GM12865 (cell line): Measurements from ENCODE around the gene RGP1.

Experiments
- DNase-seq: peaks from one replicate; pipeline ENCODE4 v3.0.0; 2010; ENCODE audit warnings: low read depth
- H3K4me3 ChIP-seq: 2 replicates; pipeline ENCODE4 v1.5.1; 2011; ENCODE audit warnings: mild to moderate bottlenecking, low read depth, low read length, control low read depth
- TF ChIP-seq, protein P1 (sequence below): IDR thresholded peaks from 2 replicates; pipeline ENCODE4 v1.5.1; 2011; ENCODE audit warnings: low read length, control low read depth, low read depth, inconsistent platforms; ENCODE audit not compliant: insufficient read depth; ENCODE audit errors: missing control alignments

RGP1 gene

DNA sequence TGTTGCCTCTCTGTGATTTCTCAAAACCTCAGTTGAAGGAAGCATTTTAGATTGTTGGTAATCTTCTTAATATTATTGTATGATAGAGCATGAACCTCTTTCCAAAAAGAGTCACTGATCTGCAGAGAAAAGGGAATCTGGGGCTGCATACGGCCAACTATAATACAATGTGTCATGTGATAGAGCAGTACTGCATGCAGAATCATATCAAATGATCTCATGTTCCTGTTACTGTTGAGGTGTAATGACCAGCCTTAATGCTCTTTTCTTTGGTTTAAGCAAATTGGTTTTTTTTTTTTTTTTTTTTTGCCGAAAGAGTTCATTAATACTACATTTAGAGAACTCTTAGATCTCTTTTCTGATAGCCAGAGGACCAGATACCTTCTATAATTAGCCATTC, 17.9 kb downstream of the RGP1 start:
- TF ChIP-seq, protein P1, sequence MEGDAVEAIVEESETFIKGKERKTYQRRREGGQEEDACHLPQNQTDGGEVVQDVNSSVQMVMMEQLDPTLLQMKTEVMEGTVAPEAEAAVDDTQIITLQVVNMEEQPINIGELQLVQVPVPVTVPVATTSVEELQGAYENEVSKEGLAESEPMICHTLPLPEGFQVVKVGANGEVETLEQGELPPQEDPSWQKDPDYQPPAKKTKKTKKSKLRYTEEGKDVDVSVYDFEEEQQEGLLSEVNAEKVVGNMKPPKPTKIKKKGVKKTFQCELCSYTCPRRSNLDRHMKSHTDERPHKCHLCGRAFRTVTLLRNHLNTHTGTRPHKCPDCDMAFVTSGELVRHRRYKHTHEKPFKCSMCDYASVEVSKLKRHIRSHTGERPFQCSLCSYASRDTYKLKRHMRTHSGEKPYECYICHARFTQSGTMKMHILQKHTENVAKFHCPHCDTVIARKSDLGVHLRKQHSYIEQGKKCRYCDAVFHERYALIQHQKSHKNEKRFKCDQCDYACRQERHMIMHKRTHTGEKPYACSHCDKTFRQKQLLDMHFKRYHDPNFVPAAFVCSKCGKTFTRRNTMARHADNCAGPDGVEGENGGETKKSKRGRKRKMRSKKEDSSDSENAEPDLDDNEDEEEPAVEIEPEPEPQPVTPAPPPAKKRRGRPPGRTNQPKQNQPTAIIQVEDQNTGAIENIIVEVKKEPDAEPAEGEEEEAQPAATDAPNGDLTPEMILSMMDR: no peak
- no peak for DNase-seq
- no peak overlapping the region for H3K4me3 ChIP-seq

DNA sequence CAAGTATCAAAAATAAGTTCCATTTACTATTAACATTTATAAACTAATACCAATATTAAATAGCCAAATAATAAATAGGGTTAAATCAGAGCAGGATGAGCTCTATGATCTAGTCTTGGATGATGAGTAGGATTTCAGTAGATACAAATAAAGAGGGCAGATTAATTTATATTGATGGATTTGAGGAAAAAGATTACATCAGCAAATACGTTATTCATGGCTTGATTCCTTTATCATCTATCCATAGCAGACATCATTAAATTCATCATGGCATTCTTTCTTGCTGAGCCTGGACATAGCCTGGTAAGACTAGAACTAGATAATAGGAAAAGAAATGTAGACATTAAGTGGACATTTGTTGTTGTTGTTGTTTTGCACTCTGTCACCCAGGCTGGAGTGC, 18.4 kb downstream of the RGP1 start:
- H3K4me3 ChIP-seq: no peak overlapping the region
- no peak for DNase-seq
- TF ChIP-seq, protein P1: no peak

DNA sequence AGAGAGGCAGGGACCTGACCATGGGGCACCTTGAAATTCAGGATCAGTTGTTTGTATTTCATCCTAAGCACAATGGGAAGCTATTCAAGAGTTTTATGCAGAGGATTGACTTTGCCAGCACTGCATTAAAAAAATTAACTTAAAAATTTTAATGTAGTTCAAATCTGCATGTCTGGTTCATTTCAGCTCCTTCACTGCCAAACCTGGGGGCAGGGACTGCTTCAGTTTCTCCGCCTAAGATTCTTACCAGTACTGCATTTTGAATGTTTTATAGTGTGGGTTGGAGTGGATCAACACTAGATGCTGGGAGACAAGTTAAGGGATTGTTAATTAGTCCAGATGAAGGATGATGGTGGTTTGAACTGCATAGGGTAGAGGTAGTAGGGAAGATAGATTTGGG, 20.7 kb downstream of the RGP1 start:
- DNase-seq: no peak
- TF ChIP-seq, protein P1: no peak
- H3K4me3 ChIP-seq: no peak overlapping the region

DNA sequence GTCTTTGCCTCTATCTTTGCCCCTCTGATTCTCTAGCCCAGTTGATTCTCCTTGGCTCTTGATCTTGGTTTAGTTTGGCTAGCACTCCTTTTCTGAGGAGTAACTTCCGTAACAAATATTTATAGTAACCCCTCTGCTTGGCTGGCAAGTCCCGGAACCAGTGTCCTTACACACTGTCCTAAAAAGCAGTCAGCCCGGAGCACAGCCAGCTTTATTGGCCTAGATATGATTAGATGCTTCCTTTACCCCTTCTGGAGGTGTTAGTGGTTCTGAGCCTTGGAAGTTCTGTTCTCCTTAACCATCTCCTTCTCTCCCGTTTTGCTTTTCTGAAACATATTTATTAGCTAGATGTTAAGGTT, 22.0 kb downstream of the RGP1 start:
- H3K4me3 ChIP-seq: no peak overlapping the region
- no peak for DNase-seq
- TF ChIP-seq, protein P1: no peak

DNA sequence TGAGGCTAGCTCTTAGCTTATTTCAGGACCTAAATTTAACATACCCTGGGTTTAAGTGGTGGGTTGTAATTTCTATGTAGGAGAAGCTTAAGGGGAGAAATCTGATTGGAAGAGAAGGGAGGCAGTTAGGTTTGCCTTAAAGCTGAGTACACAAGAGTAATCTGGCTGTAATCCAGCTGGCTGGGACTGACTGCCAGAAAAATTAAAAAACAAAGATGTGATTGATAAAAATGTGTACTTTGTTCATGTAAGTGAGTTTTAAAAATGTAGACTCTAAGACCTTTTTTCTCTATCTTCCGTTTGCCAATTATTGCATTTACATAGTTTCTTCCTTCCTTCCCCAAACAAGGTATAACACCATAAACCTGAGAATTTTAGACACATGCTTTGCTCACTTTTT, 22.4 kb downstream of the RGP1 start:
- DNase-seq: no peak
- no peak overlapping the region for H3K4me3 ChIP-seq
- TF ChIP-seq, protein P1: no peak

DNA sequence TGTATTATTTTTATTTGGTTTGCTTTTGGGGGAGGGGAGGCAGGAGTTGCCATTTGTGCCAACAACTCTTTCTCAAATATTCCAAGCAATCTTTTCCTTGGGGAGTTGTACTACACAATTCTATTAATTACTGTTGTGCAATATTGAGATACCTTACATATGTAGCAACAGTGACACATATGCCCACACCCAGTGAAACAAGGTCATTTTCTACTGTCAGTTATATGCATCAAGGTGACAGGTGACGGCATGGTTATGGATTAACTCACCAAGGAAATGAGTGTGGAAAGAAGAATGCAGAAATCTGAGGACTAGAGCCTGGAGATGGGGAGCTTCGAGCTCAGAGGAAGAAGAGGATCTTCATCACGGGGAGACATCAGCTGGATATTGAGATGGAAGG, 22.9 kb downstream of the RGP1 start:
- TF ChIP-seq, protein P1: no peak
- no peak overlapping the region for H3K4me3 ChIP-seq
- DNase-seq: no peak

DNA sequence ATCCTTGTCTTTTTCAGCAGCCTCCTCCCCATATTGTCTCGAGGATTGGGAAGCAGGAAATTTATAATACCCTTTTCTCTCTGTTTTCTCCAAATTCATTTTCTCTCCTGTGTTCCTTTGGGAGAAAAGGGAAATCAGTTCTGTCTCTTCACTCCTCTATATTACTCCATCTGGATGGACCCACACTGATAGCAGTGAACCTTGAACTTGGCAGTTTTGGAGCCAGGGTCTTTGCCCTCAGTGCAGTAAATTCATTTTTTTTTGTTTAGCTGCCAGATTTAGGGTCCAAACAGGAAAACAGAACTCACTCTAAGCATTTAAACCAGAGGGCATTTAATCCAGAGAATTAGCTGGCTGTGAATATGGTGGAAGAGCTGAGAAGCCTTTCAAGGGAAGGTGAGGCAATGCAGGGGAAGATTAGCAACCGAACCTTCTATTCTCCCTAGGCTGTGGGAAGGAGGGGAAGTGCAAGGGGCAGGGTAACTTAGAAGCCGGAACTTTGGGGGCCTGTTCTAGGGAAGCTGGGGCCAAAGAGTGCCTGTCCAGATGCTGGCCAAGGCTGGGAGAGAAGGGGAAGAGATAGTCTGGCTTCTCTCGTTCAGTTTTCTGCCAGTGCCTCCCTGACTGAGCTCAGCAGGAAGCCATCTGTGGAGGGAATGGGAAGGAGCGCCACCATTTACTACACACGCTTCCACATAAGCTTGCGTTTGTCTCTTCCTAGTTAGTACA, 26.0 kb downstream of the RGP1 start:
- TF ChIP-seq, protein P1: no peak
- no peak overlapping the region for H3K4me3 ChIP-seq
- DNase-seq: no peak
